GDM1 (cell line): Measurements from ENCODE around the gene TRIP12.
A peak's percentile ranks its signal among the peaks of the same experiment; 100 is the strongest.
"Not testable (repeated sequence)": the region's sequence is repeated elsewhere in the genome, so short reads cannot be mapped to it uniquely, and the experiment has no call there.

Experiments used
- DNase-seq: peaks from one replicate; lab custom pipeline; 2025; lab: John Stamatoyannopoulos, UW

Gene TRIP12

DNA sequence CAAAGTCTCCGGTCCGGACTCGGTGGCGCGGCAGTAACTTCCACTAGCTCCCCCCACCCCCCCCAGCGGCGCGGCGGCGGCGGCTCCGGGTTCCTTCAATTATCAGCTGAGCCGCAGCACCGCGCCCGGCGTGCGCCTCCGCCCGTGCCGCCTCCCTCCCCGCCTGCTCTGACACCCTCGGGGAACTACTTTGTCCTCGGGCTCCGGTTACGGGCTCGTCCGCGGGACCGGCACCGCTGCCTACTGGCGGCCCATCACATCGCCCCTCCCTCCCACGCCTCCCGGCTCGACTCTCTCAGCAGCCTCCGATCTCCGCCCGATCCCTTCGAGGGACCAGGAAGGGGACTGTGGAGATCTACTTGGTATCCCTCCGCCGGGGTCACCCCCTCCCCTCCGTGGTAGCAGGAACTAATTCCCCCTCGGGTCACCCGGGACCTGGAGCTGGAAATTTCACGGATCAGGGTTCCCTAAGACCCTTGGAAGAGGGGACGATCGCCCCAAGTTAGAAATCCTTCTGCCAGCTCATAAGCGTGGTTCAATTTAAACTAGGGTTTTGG is at the start of gene TRIP12:
TRIP12 (minus strand) TSS at position 118 of the 557 bp plus-strand sequence. CDS start 41,930 bp downstream, outside the sequence.
- DNase-seq: peak; percentile 91

- DNase-seq: no peak
Observed at GRCh38 chr2:229971298-229971790, 49.5 kb upstream of the TRIP12 start.

DNA sequence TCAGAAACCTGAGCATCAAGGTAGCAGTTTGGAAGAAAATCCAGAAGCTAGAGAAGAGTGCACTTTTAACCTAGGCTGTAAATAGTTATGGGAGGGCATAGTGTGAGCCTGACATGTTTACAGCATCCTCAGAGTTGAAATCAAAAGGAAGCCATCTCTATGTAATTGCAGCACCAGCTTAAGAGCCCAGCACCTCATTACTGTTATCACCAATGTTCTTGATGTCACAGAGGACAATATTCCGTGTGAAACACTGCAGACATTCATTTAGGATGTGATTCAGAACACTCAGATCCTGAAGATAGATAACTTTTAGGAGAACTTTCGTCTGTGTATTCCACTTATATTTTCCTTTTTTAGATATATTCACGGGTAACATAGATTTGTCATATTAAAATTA is 48.6 kb upstream of the TRIP12 start:
- DNase-seq: no peak

- DNase-seq: no peak
Observed at GRCh38 chr2:229969921-229970320, 48.1 kb upstream of the TRIP12 start.

DNA sequence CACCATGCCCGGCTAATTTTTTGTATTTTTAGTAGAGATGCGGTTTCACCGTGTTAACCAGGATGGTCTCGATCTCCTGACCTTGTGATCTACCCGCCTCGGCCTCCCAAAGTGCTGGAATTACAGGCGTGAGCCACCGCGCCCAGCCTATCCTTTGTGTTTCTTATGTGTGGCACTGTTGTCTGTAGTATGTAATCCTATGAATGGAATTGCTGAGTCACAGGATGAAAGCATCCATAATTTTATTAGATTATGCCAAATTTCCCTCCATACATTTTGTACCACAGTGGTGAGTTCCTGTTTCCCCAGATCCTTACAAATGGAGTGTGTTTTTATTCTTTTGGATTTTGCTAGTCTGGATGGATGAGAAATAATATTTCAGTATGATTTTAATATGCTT is 41.8 kb upstream of the TRIP12 start:
- not testable (repeated sequence) for DNase-seq

DNA sequence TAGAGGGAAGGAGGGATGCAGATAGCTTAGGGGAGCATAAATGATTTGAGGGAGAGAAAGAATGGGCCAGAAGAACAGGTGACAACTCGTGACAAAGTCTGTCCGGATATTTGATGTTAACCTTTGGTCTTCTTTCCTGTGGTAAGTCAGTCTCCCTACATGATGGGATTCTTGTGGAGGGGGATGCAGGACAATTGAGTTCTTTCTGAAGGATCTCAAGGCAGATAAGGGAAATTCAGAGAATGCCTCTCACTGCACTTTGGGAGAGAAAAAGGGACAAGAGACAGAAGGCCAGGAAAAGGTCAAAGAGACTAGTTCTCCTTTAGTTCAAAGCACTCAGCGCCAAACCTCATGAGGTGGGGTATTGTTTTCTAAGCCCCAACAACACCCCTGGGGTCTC is 34.7 kb upstream of the TRIP12 start:
- DNase-seq: no peak

- DNase-seq: no peak
Observed at GRCh38 chr2:229955663-229956062, 33.9 kb upstream of the TRIP12 start.

GRCh38 chr2:229952256-229952835 is 30.5 kb upstream of the TRIP12 start:
- DNase-seq: no peak

GRCh38 chr2:229947544-229947943 is 25.7 kb upstream of the TRIP12 start:
- DNase-seq: no peak

- DNase-seq: no peak
Observed at GRCh38 chr2:229945975-229946374, 24.2 kb upstream of the TRIP12 start.

DNA sequence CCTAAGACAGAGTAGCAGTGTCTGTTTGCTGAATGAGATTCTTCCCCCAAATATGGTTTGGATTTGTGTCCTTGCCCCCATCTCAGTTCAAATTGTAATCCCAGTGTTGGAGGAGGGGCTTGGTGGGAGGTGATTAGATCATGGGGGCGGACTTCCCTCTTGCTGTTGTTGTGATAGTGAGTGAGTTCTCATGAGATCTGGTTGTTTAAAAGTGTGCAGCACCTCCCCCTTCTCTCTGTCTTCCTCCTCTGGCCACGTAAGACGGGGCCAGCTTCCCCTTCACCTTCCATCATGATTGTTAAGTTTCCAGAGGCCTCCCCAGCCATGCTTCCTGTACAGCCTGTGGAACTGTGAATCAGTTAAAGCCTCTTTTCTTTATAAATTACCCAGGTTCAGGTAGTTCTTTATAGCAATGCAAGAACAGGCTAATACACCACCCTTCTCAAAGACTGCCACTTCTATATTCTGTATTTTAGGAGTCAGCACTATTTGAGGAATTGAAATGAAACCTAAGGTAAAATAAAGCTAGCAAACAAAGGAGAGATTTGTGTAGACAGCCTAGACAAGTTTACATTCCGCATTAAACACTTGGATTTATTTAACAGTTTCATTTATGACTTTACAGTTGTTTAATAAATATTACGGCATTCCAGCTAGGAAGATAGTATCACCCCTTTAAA is 22.1 kb upstream of the TRIP12 start:
- DNase-seq: peak; percentile 54

- no peak for DNase-seq
Observed at GRCh38 chr2:229943171-229943570, 21.4 kb upstream of the TRIP12 start.

- no peak for DNase-seq
Observed at GRCh38 chr2:229942671-229943070, 20.9 kb upstream of the TRIP12 start.

DNA sequence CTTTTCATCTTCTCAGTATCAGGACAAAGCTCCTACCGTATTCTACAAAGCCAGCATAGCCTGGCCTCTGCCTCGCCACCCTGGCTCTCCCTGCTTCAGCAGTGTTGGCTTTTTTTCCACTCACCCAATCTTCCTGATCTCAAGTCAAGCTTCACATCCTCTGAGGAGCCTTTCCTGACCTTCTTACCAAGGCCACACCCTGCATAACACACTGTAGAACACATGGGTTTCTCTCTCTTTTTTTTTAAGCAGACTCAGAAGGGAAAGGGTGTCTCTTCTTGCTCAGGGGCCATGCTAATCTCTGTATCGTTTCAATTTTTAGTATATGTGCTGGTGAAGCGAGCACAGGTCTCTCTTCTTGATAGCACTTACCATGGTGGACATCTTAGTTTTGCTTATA is 15.7 kb upstream of the TRIP12 start:
- DNase-seq: no peak

DNA sequence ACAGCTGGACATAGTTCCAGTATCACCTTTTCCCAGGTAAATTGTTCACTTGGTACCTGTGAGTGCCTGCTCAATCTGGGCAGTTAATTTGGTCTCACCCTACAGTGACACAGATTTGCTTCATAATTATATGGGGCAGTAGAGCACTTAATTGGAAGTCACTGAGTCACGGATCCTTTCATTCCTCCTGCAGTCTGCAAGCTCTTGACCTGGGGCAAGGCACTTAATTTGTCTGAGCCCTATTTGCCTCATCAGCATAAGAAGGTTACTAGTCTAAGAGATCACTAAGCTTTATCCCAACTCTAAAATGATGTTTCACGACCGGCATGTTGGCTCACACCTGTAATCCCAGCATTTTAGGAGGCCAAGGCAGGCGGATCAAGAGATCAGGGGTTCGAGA is 9.4 kb upstream of the TRIP12 start:
- DNase-seq: no peak

GRCh38 chr2:229930656-229931055 is 8.8 kb upstream of the TRIP12 start:
- DNase-seq: no peak

DNA sequence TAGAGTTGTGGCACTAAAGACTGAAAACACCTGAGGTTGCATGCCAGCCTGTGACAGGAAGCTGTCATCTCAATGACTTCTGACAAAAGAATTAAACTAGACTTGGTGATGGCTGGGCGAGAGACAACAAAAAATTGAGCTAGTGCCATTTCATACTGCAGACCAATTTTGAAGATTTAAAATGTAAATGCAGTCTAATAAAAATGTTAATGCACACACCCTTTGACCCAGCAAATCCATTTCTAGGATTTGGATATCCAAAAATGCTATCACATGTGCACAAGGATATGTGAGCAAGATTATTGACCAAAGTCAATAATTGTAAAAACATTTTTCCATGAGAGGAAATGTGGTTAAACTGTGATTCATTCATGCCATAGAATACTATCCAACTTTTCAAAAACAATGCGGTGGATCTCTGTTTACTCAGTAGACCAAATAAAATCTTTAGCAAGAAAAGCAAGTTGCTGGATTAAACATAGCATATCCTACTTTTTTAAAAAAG is 6.1 kb upstream of the TRIP12 start:
- DNase-seq: no peak

DNA sequence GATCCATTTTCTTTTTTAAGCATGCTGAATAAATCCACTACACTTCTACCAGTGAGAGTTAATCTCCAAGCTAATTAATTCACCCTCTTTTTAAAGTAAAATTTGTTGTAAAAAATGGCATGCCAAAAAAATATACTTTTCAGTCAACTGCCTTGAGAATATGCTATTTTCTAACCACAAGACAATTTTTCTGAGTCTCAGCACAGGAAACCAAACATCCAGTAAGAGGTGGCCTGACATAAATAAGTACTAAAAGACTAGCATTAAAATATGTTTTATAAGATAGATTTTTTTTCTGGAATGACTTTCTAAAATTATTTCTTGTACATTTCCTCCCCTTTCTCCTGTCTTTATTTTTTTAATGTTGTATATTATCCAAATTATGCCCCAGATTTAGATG is 3.4 kb upstream of the TRIP12 start:
- no peak for DNase-seq

DNA sequence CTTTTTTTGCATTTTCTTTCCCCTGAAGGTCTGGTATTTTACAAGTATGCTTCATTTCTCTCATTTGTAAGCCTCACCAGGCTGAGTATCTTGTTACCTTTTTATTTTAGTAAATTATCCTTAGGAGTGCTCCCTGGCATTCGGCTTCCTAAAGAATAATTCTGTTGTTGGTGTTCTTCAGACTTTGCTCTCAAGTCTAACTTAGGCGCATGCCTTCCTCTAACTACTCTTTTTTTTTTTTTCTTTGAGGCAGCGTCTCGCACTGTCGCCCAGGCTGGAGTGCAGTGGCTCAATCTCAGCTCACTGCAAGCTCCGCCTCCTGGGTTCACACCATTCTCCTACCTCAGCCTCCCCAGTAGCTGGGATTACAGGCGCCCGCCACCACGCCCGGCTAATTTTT is 2.7 kb upstream of the TRIP12 start:
- DNase-seq: not testable (repeated sequence)

GRCh38 chr2:229922449-229923386 is 909 bp upstream of the TRIP12 start, which contains the start of gene FBXO36:
Gene FBXO36, plus strand, starts transcription at chr2:229922503. Its CDS starts 11 bp downstream, at chr2:229922514.
- peak; percentile 83 for DNase-seq

- DNase-seq: peak; percentile 35
Observed at GRCh38 chr2:229921101-229921891, 513 bp downstream of the TRIP12 start.
